GM18520 (cell line): Measurements from ENCODE around the gene CREBRF.
"Not testable (repeated sequence)": the region's sequence is repeated elsewhere in the genome, so short reads cannot be mapped to it uniquely, and the experiment has no call there.

Experiments used
- ATAC-seq: cut with Tn5 transposase; IDR thresholded peaks from one replicate; pipeline ENCODE4 v1.9.1; 2021; ENCODE audit not compliant: unreplicated experiment

The CREBRF gene

GRCh38 chr5:173033923-173034322 lies 22.2 kb upstream of the CREBRF start:
- no peak for ATAC-seq

DNA sequence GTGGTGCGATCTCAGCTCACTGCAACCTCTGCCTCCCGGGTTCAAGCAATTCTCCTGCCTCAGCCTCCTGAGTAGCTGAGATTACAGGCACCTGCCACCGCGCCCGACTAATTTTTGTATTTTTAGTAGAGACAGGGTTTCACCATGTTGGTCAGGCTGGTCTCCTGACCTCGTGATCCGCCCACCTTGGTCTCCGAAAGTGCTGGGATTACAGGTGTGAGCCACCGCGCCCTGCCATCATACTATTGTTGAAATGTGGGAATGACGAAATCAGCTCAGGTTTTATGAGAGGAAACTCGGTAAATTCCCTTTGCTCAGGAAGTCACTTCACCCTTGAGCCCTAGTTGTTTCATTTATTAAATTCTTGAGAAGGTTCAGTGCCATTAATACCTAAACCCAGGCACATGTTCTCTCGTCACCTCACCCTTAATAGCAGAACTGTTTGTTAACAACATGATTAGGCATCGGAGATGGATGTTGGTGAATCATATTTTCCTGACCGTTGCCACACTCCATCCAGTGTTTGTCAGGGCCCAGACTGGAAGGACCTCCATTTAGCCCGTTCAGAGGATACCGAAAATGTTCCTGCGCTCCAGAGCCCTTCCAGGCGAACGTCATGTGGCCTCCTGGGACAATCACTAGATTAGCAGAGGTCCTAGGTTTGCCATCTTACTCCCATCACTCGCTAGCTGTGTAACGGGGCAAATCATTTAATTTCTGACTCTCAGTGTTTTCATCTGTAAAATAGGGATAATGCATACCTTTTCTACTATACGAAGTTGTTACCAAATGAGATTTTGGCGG lies 20.0 kb upstream of the CREBRF start:
- peak; percentile 60 for ATAC-seq

DNA sequence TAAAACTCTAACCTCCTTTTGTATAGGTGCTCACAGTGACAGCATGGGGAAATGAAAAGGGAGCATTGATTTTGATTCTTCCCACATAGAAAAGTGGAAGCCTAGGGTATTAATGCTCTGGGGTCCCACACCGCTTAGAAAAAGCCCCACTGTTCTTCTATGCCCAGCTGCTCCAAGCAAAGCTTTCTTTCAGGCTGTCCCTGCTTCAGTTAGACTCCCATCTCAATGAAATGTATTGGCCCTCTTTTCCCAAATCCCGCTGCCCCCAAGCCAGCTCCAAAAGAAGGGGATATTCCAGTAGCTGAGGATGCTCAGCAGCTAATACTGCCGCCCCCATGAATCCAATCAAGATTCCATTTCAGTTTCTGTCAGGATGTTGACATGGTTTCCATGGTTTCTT lies 17.0 kb upstream of the CREBRF start:
- ATAC-seq: no peak

- ATAC-seq: no peak
Measured at GRCh38 chr5:173039964-173040363, 16.2 kb upstream of the CREBRF start.

- no peak for ATAC-seq
Measured at GRCh38 chr5:173041881-173042762, 14.0 kb upstream of the CREBRF start.

DNA sequence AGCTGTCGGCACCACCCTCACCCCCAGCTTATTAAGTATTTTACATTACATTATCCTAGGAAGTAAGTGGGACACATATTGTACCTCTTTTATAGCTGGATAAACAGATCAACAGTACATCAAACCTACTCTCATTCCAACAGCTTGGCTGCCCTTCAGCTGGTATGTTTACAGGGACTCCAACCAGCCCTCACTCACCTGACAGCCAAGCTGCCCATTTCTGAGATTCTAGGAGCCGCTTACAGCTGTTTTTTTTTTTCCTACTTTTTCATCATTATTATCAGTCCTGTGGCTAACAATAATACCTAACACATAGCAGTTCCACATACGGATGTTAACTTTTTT lies 13.4 kb upstream of the CREBRF start:
- no peak for ATAC-seq

- no peak for ATAC-seq
Measured at GRCh38 chr5:173045474-173045873, 10.7 kb upstream of the CREBRF start.

DNA sequence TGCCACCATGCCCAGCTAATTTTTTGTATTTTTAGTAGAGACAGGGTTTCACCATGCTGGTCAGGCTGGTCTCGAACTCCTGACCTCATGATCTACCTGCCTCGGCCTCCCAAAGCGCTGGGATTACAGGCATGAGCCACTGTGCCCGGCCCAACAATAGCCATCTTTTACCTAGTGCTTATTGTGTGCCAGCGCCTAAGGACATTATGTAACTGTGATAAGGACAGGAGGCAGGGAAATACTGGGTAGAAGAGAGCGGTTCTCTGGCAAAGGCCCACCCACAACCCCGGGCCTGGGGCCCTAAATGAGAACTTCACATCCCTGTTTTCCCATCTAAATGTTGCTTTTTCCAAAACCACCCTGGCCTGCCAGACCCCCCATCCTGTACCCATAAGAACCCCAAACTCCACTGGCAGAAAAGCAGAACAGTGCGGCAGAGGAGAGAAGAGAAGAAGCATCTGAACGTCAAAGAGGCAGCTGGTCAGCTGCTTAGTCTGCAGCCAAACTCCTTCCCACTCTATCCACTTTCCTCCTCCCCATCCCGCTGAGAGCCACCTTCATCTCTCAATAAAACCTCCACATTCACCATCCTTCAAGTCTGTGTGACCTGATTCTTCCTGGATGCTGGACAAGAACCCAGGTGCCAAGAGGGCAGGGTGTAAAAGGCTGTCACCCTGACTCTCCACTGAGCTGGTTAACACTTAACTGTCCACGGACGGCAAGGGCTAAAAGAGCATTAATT lies 8.9 kb upstream of the CREBRF start:
- ATAC-seq: not testable (repeated sequence)

DNA sequence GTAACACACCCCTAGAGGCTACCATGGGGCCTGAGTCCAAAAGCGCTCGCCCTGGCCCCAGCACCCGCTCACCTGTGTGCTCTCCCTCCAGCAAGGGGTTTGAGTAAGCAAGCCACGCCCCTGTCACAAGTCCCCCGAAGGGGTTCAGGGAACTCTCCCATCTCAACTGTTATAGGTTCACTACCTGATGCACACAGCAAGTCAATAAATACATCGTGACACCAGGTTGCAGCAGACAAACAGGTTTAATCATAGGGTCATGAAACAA lies 8.4 kb upstream of the CREBRF start:
- ATAC-seq: no peak

DNA sequence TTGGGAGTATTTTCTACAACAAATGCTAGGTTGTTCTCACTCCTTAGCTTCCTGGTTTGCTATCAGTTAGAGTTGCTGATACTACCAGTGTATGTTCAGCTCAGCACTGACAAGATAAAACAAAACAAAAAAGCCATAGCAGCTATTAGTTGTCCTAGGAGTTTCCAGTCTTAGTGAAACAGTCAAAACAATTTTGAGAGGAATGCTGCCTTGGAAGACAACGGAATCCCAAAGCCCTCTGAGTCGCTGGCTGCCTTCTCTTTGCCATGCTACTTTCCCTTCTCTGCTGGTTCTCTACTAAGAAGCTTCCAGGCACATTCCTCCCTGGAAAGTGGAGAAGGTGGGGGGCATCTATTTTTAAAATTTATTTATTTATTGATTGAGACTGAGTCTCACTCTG lies 5.4 kb upstream of the CREBRF start:
- ATAC-seq: no peak

DNA sequence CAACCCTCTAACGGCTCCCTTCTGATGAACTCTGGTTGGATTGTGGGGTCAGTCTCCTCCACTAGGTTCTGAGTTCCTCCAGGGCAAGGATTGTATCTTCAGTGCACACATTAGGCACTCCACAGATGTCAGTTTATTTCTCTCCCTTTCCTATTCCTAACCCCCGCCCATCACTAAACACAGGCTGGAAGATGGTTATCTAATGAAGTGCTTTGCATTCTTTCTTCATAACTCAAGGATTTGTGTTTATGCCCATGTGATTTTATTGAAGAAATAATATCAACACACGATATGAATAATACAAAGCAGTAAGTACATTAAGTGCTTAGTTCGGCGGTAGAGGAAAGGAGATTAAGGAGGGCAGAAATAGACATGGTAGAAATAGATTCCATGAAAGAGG lies 4.4 kb upstream of the CREBRF start:
- no peak for ATAC-seq

DNA sequence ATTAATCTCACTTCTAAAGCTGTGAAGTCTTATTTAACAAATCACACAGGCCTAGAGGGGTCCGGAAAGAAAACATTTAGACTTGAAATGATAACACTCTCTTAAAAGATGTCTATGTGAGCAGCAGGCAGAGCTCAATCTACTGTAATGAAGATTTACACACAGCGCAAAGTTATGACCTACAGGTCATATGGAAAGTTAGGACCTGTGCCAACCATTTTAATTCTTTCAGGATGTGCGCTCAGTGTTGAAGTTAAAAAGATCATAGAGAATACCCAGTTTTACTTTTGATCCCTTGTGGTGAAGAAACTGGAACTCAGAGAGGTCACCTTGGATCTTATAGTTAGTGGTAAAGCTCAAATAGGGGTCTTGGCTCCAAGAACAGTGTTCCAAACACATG lies 3.1 kb upstream of the CREBRF start:
- no peak for ATAC-seq

DNA sequence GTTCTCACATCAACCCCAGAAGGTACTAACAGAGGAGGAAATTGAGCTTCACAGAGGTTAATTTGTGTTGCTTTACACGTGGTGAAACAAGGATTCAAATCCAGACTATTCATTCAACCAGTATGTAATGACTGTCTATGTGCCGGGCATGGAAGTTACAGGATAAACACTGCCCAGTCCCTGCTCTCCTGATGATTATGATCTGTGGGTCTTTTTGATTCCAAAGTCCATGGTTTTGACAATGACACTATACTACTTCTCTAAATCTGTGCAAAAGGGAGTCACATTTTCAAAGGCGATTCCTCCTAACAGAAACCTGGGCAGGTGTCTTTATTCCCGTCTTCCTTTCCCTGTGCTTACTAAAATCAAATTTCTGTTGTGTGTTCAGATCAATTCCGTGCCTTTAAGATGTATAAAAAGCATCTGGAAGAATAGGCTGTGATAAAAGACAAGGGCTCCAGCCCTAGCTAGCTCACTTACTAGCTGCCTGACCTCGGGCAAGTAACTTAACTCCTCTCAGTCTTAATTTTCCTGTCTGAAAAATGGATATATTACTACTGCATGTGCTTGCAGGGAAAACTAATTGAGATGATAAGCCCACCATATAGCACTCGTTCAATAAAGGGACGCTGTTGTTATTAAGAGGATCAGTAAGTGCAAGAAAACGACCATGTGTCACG lies 970 bp upstream of the CREBRF start:
- no peak for ATAC-seq

DNA sequence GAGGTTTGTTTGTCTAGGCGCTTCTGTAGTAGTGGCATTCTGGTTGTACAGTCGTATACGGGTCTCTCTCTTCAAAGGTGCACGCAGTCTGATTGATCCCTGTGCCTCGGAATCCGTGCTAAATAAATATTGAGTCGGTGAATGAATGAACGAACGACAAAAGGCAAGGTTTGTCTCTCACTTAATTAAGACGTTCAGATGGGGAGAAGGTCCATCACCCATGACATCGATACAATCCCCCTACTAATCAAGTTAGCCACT lies 500 bp upstream of the CREBRF start:
- ATAC-seq: peak; percentile 1

DNA sequence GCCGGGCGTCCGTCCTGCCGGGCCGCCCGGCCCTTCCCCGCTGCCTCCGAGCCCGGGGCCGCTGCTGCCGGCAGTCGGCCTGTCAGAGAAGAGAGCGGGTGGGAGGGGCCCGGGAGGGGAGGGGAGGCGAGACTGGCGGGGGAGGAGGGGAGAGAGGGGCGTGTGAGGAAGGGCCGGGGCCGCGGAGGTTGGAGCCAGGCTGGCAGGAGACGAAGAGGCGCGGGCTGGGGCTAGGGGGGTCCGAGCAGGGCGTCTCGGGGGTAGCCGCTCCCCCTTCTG lies 570 bp downstream of the CREBRF start:
- no peak for ATAC-seq

DNA sequence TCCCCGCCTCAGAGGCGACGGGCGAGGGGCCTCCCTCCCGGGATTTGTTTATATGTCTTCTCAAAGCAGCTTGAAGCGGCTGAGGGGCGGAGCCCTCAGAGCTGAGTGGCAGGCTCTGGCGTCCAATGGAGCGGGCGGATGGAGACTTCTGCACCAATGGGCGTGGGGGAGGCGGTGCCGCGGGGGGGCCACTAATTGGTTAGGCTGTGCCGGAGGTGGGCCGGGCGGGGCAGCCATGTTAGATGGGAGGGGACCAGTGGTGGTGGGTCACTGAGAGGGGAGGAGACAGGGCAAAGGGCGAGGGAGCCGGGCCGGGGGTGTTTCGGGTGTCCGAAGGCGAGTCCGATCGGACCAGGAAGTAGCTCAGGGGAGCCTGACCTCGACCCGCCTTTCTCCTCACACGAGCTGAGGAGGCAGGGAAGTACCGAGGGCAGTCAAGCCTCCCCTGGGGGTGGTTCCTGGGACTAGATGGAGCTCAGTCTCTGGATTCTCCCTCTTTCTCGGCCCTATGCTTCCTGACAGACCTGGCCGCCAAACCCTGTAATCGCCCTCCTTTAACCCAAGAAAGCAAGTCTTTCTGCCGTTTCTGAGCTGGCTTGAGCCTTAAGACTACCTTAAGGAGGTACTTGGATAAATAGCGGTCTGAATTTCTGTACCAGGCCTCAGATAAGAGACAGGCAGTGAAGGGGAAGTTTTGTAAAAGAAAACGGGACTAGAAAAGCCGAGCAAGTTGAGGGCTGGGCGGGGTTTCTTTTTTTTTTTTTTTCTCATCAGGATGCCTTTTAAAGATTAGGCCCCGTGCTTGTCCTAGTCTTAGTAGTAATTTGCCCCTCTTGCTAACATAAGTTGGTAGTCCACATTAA lies 1.1 kb downstream of the CREBRF start:
- ATAC-seq: peak; percentile 59

DNA sequence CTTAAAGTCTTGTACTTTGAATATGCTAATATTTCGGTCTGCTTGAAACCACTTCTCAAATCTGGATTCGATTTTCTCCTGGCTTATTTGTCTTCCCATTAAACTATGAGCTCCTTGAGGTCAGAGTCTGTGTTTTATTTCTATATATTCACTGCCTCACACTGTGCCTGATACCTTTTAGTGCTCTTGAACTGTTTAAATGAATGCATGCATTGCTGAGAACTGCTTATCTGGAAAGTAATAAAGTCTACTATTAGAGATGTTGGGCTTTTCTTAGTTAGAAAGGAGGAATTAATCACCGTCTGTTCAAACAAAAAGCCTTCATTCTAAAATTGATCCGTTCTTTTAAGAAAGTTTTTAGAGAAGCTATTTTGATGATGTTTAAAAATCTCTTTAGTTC lies 6.0 kb downstream of the CREBRF start:
- ATAC-seq: no peak

DNA sequence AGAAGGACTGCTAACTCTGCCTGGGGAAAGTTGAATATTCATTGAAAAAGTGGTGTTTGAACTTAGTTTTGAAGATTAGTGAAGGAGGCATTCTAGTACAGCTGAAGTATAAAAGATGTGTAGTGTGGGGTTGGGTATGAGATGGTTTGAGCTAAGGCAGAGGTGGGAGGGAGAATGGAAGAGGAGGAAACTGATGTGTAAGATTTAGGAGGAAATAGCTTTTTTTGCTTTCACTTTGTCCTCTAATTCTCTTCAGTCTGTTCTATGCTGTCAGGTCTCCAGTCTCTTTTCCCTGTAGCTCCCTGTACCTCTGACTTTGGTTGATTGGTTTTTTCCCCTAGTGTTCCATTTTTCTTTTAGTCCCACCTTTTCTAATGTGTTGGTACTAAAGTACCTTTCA lies 9.0 kb downstream of the CREBRF start:
- ATAC-seq: no peak

- ATAC-seq: no peak
Measured at GRCh38 chr5:173069671-173070070, 13.5 kb downstream of the CREBRF start.

DNA sequence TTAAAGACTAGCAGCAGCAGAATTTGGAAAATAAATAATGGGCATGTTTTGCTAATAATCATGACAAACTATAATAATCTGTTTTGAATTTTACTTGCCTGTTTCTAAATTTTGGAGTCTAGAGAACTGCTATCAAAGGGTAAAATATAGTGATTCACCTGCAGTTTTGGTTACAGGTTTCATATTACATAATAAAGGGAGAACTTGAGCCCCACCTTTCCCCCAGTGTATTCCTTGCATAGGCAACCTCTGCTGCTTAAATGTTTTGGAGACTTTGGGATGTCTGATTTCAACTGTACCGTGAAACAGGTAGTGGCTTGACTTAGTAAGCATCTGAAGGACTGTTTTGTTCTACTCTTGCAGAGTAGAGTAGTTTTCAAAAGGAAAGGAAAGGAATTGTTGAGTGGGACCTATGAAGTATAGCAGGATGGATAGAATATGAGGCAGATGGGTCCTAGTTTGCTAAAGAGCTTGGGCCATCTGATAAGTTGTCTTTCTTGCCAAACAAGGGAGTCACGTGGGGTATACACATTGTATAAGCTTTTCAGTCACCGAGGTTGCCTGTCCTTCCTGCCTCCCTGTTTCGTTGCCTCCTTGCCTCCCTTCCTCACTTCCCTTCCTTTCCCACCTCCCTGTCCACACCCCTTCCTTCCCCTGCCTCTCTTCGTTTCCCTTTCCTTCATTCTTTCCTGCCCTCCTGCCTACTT lies 19.1 kb downstream of the CREBRF start:
- ATAC-seq: no peak
